H9 (cell line): Measurements from ENCODE around the gene NKAIN4. TPM values are rescaled to one million over a fixed set of nuclear protein-coding genes. Genes with fewer than 3 reads are reported as not detected.

ENCODE experiments used
- DNase-seq: peaks from one replicate; pipeline ENCODE4 v3.0.0-alpha.2; 2017
- H2AFZ ChIP-seq: one replicate; pipeline ENCODE4 v1.6.1; 2013; ENCODE audit warnings: mild to moderate bottlenecking, low read length, control low read depth, moderate library complexity
- H2AK5ac ChIP-seq: 2 replicates; pipeline ENCODE4 v1.6.1; 2013; ENCODE audit warnings: low read length, control low read depth, mixed read lengths; ENCODE audit not compliant: insufficient read length
- H2BK120ac ChIP-seq: one replicate; pipeline ENCODE4 v1.6.1; 2013; ENCODE audit warnings: low read depth, mild to moderate bottlenecking, low read length, control low read depth, inconsistent platforms; ENCODE audit not compliant: poor library complexity, severe bottlenecking
- H2BK12ac ChIP-seq: 2 replicates; pipeline ENCODE4 v1.6.1; 2013; ENCODE audit warnings: low read length, control low read depth, mixed read lengths, low read depth; ENCODE audit not compliant: insufficient read length
- H2BK15ac ChIP-seq: 2 replicates; pipeline ENCODE4 v1.6.1; 2013; ENCODE audit warnings: low read depth, low read length, control low read depth
- H2BK20ac ChIP-seq: one replicate; pipeline ENCODE4 v1.6.1; 2013; ENCODE audit warnings: low read depth, mild to moderate bottlenecking, low read length, control low read depth, inconsistent platforms; ENCODE audit not compliant: poor library complexity, severe bottlenecking
- H2BK5ac ChIP-seq: 2 replicates; pipeline ENCODE4 v1.6.1; 2013; ENCODE audit warnings: low read length, control low read depth, mixed read lengths; ENCODE audit not compliant: insufficient read length
- H3K14ac ChIP-seq: 2 replicates; pipeline ENCODE4 v1.6.1; 2013; ENCODE audit warnings: low read length, control low read depth; ENCODE audit not compliant: insufficient read depth
- H3K18ac ChIP-seq: 2 replicates; pipeline ENCODE4 v1.6.1; 2013; ENCODE audit warnings: low read depth, mild to moderate bottlenecking, mixed read lengths, low read length, control low read depth; ENCODE audit not compliant: insufficient read length
- H3K23ac ChIP-seq: 2 replicates; pipeline ENCODE4 v1.6.1; 2013; ENCODE audit warnings: low read length, control low read depth, mixed read lengths, low read depth; ENCODE audit not compliant: insufficient read length
- H3K23me2 ChIP-seq: 2 replicates; pipeline ENCODE4 v1.6.1; 2013; ENCODE audit warnings: low read depth, mild to moderate bottlenecking, mixed read lengths, low read length, control low read depth; ENCODE audit not compliant: insufficient read length, poor library complexity, severe bottlenecking
- H3K27ac ChIP-seq: 2 replicates; pipeline ENCODE4 v1.5.1; 2013; ENCODE audit warnings: low read length, control low read depth, mixed read lengths, low read depth; ENCODE audit not compliant: insufficient read length
- H3K27me3 ChIP-seq: 2 replicates; pipeline ENCODE4 v1.6.1; 2013; ENCODE audit warnings: low read length, control low read depth, inconsistent platforms; ENCODE audit not compliant: insufficient read depth
- H3K4ac ChIP-seq: 2 replicates; pipeline ENCODE4 v1.6.1; 2013; ENCODE audit warnings: low read depth, mild to moderate bottlenecking, control low read depth, inconsistent platforms, low read length, moderate library complexity
- H3K4me1 ChIP-seq: 2 replicates; pipeline ENCODE4 v1.6.1; 2013; ENCODE audit warnings: low read length, control low read depth, inconsistent platforms; ENCODE audit not compliant: insufficient read depth
- H3K4me2 ChIP-seq: 2 replicates; pipeline ENCODE4 v1.6.1; 2013; ENCODE audit warnings: low read length, control low read depth, mixed read lengths; ENCODE audit not compliant: insufficient read length, insufficient read depth
- H3K56ac ChIP-seq: 2 replicates; pipeline ENCODE4 v1.6.1; 2013; ENCODE audit warnings: low read depth, mild to moderate bottlenecking, mixed read lengths, low read length, control low read depth; ENCODE audit not compliant: insufficient read length
- H3K79me1 ChIP-seq: 2 replicates; pipeline ENCODE4 v1.6.1; 2013; ENCODE audit warnings: low read depth, mild to moderate bottlenecking, moderate library complexity, low read length, control low read depth, inconsistent platforms; ENCODE audit not compliant: insufficient read depth, poor library complexity, severe bottlenecking
- H3K79me2 ChIP-seq: 2 replicates; pipeline ENCODE4 v1.6.1; 2013; ENCODE audit warnings: low read length, control low read depth, inconsistent platforms; ENCODE audit not compliant: insufficient read depth
- H3K9ac ChIP-seq: 2 replicates; pipeline ENCODE4 v1.6.1; 2013; ENCODE audit warnings: low read length, control low read depth, mixed read lengths; ENCODE audit not compliant: insufficient read length; ENCODE audit errors: extremely low read depth
- H3K9me3 ChIP-seq: one replicate; pipeline ENCODE4 v1.6.1; 2013; ENCODE audit warnings: low read depth, low read length, inconsistent platforms; ENCODE audit not compliant: control insufficient read depth
- H3T11ph ChIP-seq: one replicate; pipeline ENCODE4 v1.6.1; 2013; ENCODE audit warnings: mild to moderate bottlenecking, low read length, control low read depth, inconsistent platforms
- H4K20me1 ChIP-seq: one replicate; pipeline ENCODE4 v1.6.1; 2013; ENCODE audit not compliant: control insufficient read depth, insufficient read length, insufficient read depth
- H4K5ac ChIP-seq: 2 replicates; pipeline ENCODE4 v1.6.1; 2013; ENCODE audit warnings: low read depth, mild to moderate bottlenecking, mixed read lengths, low read length, control low read depth; ENCODE audit not compliant: insufficient read length
- H4K8ac ChIP-seq: replicated peaks from 2 replicates; pipeline ENCODE4 v1.6.1; 2013; ENCODE audit warnings: low read length, control low read depth, mixed read lengths, low read depth; ENCODE audit not compliant: insufficient read length
- H4K91ac ChIP-seq: 2 replicates; pipeline ENCODE4 v1.6.1; 2013; ENCODE audit warnings: low read depth, mild to moderate bottlenecking, moderate library complexity, mixed read lengths, low read length, control low read depth; ENCODE audit not compliant: insufficient read length
- H3K27ac Mint-ChIP-seq, 3 experiments: 2 replicates in 2 of 3; 3 replicates in 1 of 3; pipeline ENCODE4 v1.8.0; 2020 to 2021; ENCODE audit warnings: mixed read lengths in 3 of 3, mild to moderate bottlenecking in 1 of 3, moderate library complexity in 1 of 3
- H3K27me3 Mint-ChIP-seq: 2 replicates; pipeline ENCODE4 v1.8.0; 2021; ENCODE audit warnings: low read depth, mild to moderate bottlenecking, moderate library complexity, mixed read lengths
- H3K36me3 Mint-ChIP-seq, 3 experiments: 2 replicates in 2 of 3; 3 replicates in 1 of 3; pipeline ENCODE4 v1.8.0; 2020 to 2021; ENCODE audit warnings: low read depth in 3 of 3, mixed read lengths in 3 of 3; ENCODE audit not compliant: insufficient read depth in 1 of 3
- H3K4me1 Mint-ChIP-seq, 2 experiments: 2 replicates each; pipeline ENCODE4 v1.8.0; 2020; ENCODE audit warnings: mixed read lengths in 2 of 2
- H3K4me3 Mint-ChIP-seq, 2 experiments: 2 replicates in 1 of 2; 3 replicates in 1 of 2; pipeline ENCODE4 v1.8.0; 2020 to 2021; ENCODE audit warnings: mild to moderate bottlenecking in 2 of 2, mixed read lengths in 2 of 2, moderate library complexity in 1 of 2
- H3K9me3 Mint-ChIP-seq, 2 experiments: 2 replicates in 1 of 2; 3 replicates in 1 of 2; pipeline ENCODE4 v1.8.0; 2020; ENCODE audit warnings: mild to moderate bottlenecking in 2 of 2, mixed read lengths in 2 of 2, moderate library complexity in 1 of 2
- CTCF ChIP-seq: fragments of 200-600 bp; sonication (generic); conservative IDR thresholded peaks from 3 replicates; pipeline ENCODE4 v1.8.0; 2021; ENCODE audit warnings: antibody characterized with exemption, mild to moderate bottlenecking
- WGBS: extraction: QIAGEN DNeasy Blood & Tissue Kit; methylation state at CpG from one replicate; pipeline ENCODE4 v1.1.7; 2013; ENCODE audit warnings: missing lambda C conversion rate, low lambda C conversion rate, mixed read lengths; ENCODE audit not compliant: insufficient read length; ENCODE audit errors: extremely low coverage; 5-methylcytosine and 5-hydroxymethylcytosine counted together
- total RNA-seq: library from RNA; stranded (reverse); gene quantifications from 2 replicates; pipeline ENCODE4 v1.2.1, GENCODE V29; 2021

NKAIN4 gene
- total RNA-seq, 1 experiment from 2014 or later = 20.9 TPM

- no peak overlapping the region for H3T11ph ChIP-seq
- H4K91ac ChIP-seq = no peak overlapping the region
- no peak overlapping the region for H2BK20ac ChIP-seq
- H2AK5ac ChIP-seq = no peak overlapping the region
- H3K27ac Mint-ChIP-seq = peak overlapping the region in 1 of 3 experiments; percentile 83; a peak in 1 of 7 replicates
- H3K14ac ChIP-seq = no peak overlapping the region
- H3K23ac ChIP-seq = no peak overlapping the region
- H3K79me2 ChIP-seq = no peaks in the 10 kb centered on the region
- H3K23me2 ChIP-seq = no peaks in the 10 kb centered on the region
- no peak overlapping the region for H3K4me3 Mint-ChIP-seq
- H3K9me3 ChIP-seq = no peaks in the 10 kb centered on the region
- no peaks in the 10 kb centered on the region for H3K36me3 Mint-ChIP-seq
- WGBS = no CpG with 5 or more reads among the region's 16 CpGs
- H4K20me1 ChIP-seq = no peaks in the 10 kb centered on the region
- peaks cover 27% of the 10 kb centered on the region for H3K27me3 Mint-ChIP-seq
- H3K27ac ChIP-seq = no peak overlapping the region
- H2BK15ac ChIP-seq = no peak overlapping the region
- H3K18ac ChIP-seq = no peak overlapping the region
- H3K79me1 ChIP-seq = no peaks in the 10 kb centered on the region
- H3K4me1 Mint-ChIP-seq = peaks cover 12 to 51% of the 10 kb centered on the region in 2 experiments
- H3K27me3 ChIP-seq = no peaks in the 10 kb centered on the region
- H2BK12ac ChIP-seq = no peak overlapping the region
- DNase-seq = no peak
- H3K9me3 Mint-ChIP-seq = peaks cover 0 to 1% of the 10 kb centered on the region in 2 experiments; a peak in 1 of 5 replicates
- H3K56ac ChIP-seq = no peak overlapping the region
- H3K4ac ChIP-seq = no peak overlapping the region
- H2AFZ ChIP-seq = no peak overlapping the region
- H3K4me2 ChIP-seq = no peak overlapping the region
- H4K5ac ChIP-seq = no peak overlapping the region
- TF ChIP-seq CTCF = peak; percentile 42
- no peak overlapping the region for H4K8ac ChIP-seq
- no peaks in the 10 kb centered on the region; the same call in 1 of the 2 replicates for H3K4me1 ChIP-seq
- no peak overlapping the region for H2BK120ac ChIP-seq
- H3K9ac ChIP-seq = no peak overlapping the region
- no peak overlapping the region for H2BK5ac ChIP-seq
Observed at GRCh38 chr20:63224412-63225081, 29.7 kb downstream of the NKAIN4 start.
